Astrocyte of the hippocampus (primary cell): ENCODE results near the gene SNAPC3.

ENCODE experiments used
- DNase-seq: peaks from one replicate; pipeline ENCODE4 v3.0.0; 2011; ENCODE audit warnings: low read depth, low spot score

Gene SNAPC3

DNA sequence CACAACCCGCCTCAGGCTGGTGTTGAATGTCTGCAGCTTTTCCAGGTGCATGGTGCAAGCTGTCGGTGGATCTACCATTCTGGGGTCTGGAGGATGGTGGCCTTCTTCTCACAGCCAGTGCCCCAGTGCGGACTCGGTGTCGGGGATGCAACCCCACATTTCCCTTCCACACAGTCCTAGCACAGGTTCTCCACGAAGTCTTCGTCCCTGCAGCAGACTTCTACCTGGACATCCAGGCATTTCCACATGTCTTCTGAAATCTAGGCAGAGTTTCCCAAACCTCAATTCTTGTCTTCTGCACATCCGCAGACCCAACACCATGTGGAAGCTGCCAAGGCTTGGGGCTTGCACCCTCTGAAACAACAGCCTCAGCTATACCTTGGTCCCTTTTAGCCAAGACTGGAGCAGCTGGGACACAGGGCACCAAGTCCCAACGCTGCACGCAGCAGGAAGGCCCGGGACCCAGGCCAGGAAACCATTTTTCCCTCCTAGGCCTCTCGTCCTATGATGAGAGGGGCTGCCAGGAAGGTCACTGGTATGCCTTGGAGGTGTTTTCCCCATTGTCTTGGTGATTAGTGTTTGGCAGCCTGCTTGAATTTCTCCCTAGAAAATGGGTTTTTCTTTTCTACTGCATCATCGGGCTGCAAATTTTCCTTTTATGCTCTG lies 69.9 kb downstream of the SNAPC3 start:
- DNase-seq = no peak

GRCh38 chr9:15498246-15498995 lies 75.7 kb downstream of the SNAPC3 start:
- no peak for DNase-seq

- no peak for DNase-seq
These were observed 76.5 kb downstream of the SNAPC3 start for GRCh38 chr9:15499139-15499538.

DNA sequence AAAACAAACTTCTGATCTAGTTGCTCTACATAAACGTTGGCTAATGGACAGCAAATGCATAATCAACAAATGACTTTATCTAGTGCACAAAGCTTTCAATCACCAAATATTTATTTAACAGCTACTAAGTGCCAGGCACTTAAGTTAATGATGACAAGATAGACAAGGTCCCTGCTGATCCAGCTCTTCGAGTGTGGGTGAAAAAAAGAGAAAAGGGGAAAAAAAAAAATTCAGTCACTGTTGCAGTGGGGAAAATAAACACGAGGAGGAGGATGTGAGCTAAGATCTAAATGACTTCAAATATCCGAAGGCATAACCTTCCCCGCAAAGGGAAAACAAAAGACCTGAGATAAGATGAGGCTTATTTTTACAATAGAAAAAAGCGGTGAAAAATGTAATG lies 78.5 kb downstream of the SNAPC3 start:
- DNase-seq = no peak

GRCh38 chr9:15501803-15502202 lies 79.1 kb downstream of the SNAPC3 start:
- no peak for DNase-seq

- DNase-seq = no peak
These were observed 83.2 kb downstream of the SNAPC3 start for GRCh38 chr9:15505921-15506320.

- peak; percentile 55 for DNase-seq
These were observed 87.5 kb downstream of the SNAPC3 start for GRCh38 chr9:15509931-15510788.

GRCh38 chr9:15510789-15511575 lies 88.3 kb downstream of the SNAPC3 start, which contains the start of gene PSIP1:
Gene PSIP1 (minus strand): TSS chr9:15510970. CDS start chr9:15510188, 782 bp downstream.
- peak; percentile 89 for DNase-seq
